Thoracic aorta (tissue), 2 donors: ENCODE measurements around the gene RBMS1. TPM values are rescaled to one million over a fixed set of nuclear protein-coding genes. Genes with fewer than 3 reads are reported as not detected.
A peak's percentile ranks its signal among the peaks of the same experiment; 100 is the strongest.
"Not testable (repeated sequence)": the region's sequence is repeated elsewhere in the genome, so short reads cannot be mapped to it uniquely, and the experiment has no call there.

Source experiments
- ATAC-seq: fragments of 150-250 bp; one replicate; pipeline ENCODE4 v1.8.0; 2017; ENCODE audit warnings: low read depth; ENCODE audit not compliant: insufficient number of reproducible peaks, low FRiP score
- DNase-seq: peaks from one replicate; pipeline ENCODE4 v3.0.0-alpha.2; 2020; ENCODE audit warnings: low spot score
- H3K27ac ChIP-seq, 2 donors: fragments of 200-600 bp; sonication (generic); 1 replicate in 1 of 2; 2 replicates in 1 of 2; pipeline ENCODE4 v1.5.1; 2016; ENCODE audit warnings: mild to moderate bottlenecking in 2 of 2, moderate library complexity in 2 of 2
- H3K27me3 ChIP-seq: fragments of 200-600 bp; sonication (generic); replicated peaks from 2 replicates; pipeline ENCODE4 v1.6.0; 2016; ENCODE audit warnings: mild to moderate bottlenecking; ENCODE audit not compliant: insufficient read depth
- H3K36me3 ChIP-seq: fragments of 200-600 bp; sonication (generic); one replicate; pipeline ENCODE4 v1.5.1; 2016
- H3K4me1 ChIP-seq, 2 donors: fragments of 200-600 bp; sonication (generic); 1 replicate in 1 of 2; 2 replicates in 1 of 2; pipeline versions ENCODE4 v1.5.1 to v1.6.0; 2016; ENCODE audit warnings: low read depth in 2 of 2, mild to moderate bottlenecking in 1 of 2; ENCODE audit not compliant: control insufficient read depth in 1 of 2
- H3K4me3 ChIP-seq: fragments of 200-600 bp; sonication (generic); 2 replicates; pipeline ENCODE4 v1.5.1; 2016; ENCODE audit warnings: mild to moderate bottlenecking
- H3K9me3 ChIP-seq: fragments of 200-600 bp; sonication (generic); 2 replicates; pipeline ENCODE4 v1.5.1; 2016
- CTCF ChIP-seq: fragments of 200-600 bp; sonication (generic); IDR thresholded peaks from one replicate; pipeline ENCODE4 v1.5.1; 2019; ENCODE audit warnings: antibody characterized with exemption
- total RNA-seq, 2 donors: library from RNA; depleted of rRNA; stranded (reverse); fragments of >200 nt; gene quantifications; one replicate each; pipeline versions ENCODE4 v1.1.0 to v1.2.3, GENCODE V29; 2016

The RBMS1 gene
- total RNA-seq, 2 donors from 2014 or later, result 98.7 to 179 TPM

GRCh38 chr2:160492401-160493226 lies 993 bp downstream of the RBMS1 start:
- Histone ChIP-seq H3K4me3 (peak overlapping the region; percentile 99), H3K27me3 (no peaks in the 10 kb centered on the region), H3K9me3 (no peaks in the 10 kb centered on the region), H3K27ac (peak overlapping the region; percentile 91 to 97), H3K36me3 (no peaks in the 10 kb centered on the region), H3K4me1 (peaks cover 16 to 41% of the 10 kb centered on the region in 2 donors)
- TF ChIP-seq CTCF, result no peak
- DNase-seq, result peak; percentile 10
- peak; percentile 75 for ATAC-seq

- Histone ChIP-seq H3K27ac (peak overlapping the region; percentile 91 to 97), H3K36me3 (no peaks in the 10 kb centered on the region), H3K27me3 (no peaks in the 10 kb centered on the region), H3K4me3 (peak overlapping the region; percentile 99), H3K4me1 (peaks cover 16 to 47% of the 10 kb centered on the region in 2 donors), H3K9me3 (no peaks in the 10 kb centered on the region)
- DNase-seq, result no peak
- no peak for TF ChIP-seq CTCF
- peak; percentile 34 for ATAC-seq
Observed at GRCh38 chr2:160491911-160492371, 1.7 kb downstream of the RBMS1 start.

- Histone ChIP-seq H3K4me1 (peaks cover 20 to 57% of the 10 kb centered on the region in 2 donors), H3K9me3 (no peaks in the 10 kb centered on the region), H3K36me3 (no peaks in the 10 kb centered on the region), H3K4me3 (peak overlapping the region; percentile 99), H3K27ac (peak overlapping the region; percentile 91 to 97), H3K27me3 (no peaks in the 10 kb centered on the region)
- TF ChIP-seq CTCF, result no peak
- DNase-seq, result no peak
- no peak for ATAC-seq
Observed at GRCh38 chr2:160490733-160491685, 2.6 kb downstream of the RBMS1 start.

GRCh38 chr2:160489111-160489510 lies 4.5 kb downstream of the RBMS1 start:
- no peaks in the 10 kb centered on the region for H3K36me3 ChIP-seq
- H3K9me3 ChIP-seq, result no peaks in the 10 kb centered on the region
- no peak overlapping the region for H3K27ac ChIP-seq
- DNase-seq (no peak), ATAC-seq (no peak)
- no peak for TF ChIP-seq CTCF
- H3K4me1 ChIP-seq, result peaks cover 23 to 60% of the 10 kb centered on the region in 2 donors
- H3K27me3 ChIP-seq, result no peaks in the 10 kb centered on the region
- H3K4me3 ChIP-seq, result no peak overlapping the region

GRCh38 chr2:160488289-160488688 lies 5.3 kb downstream of the RBMS1 start:
- DNase-seq, ATAC-seq, H3K27me3 ChIP-seq, H3K4me3 ChIP-seq, H3K27ac ChIP-seq, H3K9me3 ChIP-seq, H3K36me3 ChIP-seq: not testable (repeated sequence)
- peaks cover 25 to 67% of the 10 kb centered on the region in 2 donors for H3K4me1 ChIP-seq
